Gastrocnemius medialis (tissue), 4 donors: ENCODE measurements around the gene ADPRS. TPM values are rescaled to one million over a fixed set of nuclear protein-coding genes. Genes with fewer than 3 reads are reported as not detected.

Experiments
- ATAC-seq, 2 donors: fragments of 150-250 bp; one replicate each; pipeline ENCODE4 v1.9.1; 2016
- DNase-seq, 2 donors: peaks; one replicate each; pipeline ENCODE4 v3.0.0-alpha.2; 2019
- H3K27ac ChIP-seq, 4 donors: fragments of 200-600 bp; sonication (generic); 1 replicate in 1 of 4; 2 replicates in 3 of 4; pipeline ENCODE4 v1.5.1; 2016 to 2018; ENCODE audit warnings: mild to moderate bottlenecking in 2 of 4, moderate library complexity in 1 of 4
- H3K27me3 ChIP-seq, 3 donors: fragments of 200-600 bp; sonication (generic) in 2 of 3; 1 replicate in 1 of 3; 2 replicates in 2 of 3; pipeline versions ENCODE4 v1.5.1 to v1.6.0; 2016 to 2019; ENCODE audit warnings: mild to moderate bottlenecking in 1 of 3, moderate library complexity in 1 of 3
- H3K36me3 ChIP-seq, 2 donors: fragments of 200-600 bp; sonication (generic) in 1 of 2; one replicate each; pipeline ENCODE4 v1.5.1; 2017 to 2018
- H3K4me1 ChIP-seq, 2 donors: fragments of 200-600 bp; sonication (generic) in 1 of 2; one replicate each; pipeline ENCODE4 v1.5.1; 2016 to 2017; ENCODE audit warnings: mild to moderate bottlenecking in 2 of 2
- H3K4me3 ChIP-seq, 4 donors: fragments of 200-600 bp; sonication (generic) in 3 of 4; 1 replicate in 1 of 4; 2 replicates in 3 of 4; pipeline ENCODE4 v1.5.1; 2016 to 2019; ENCODE audit warnings: mild to moderate bottlenecking in 2 of 4
- H3K9me3 ChIP-seq, 3 donors: fragments of 200-600 bp; sonication (generic) in 2 of 3; 1 replicate in 1 of 3; 2 replicates in 2 of 3; pipeline ENCODE4 v1.5.1; 2016 to 2019
- POLR2A ChIP-seq, 2 donors: fragments of 450-650 bp; IDR thresholded peaks; one replicate each; pipeline ENCODE4 v1.6.1; 2017; ENCODE audit warnings: antibody characterized with exemption in 2 of 2, mild to moderate bottlenecking in 2 of 2, moderate library complexity in 2 of 2
- in situ Hi-C, 4 donors: fragments of 200-750 bp; cut with MboI; loops; one replicate each; pipeline versions ENCODE4 v1.15.0 to v1.8.0; 2017; ENCODE audit warnings: low sequenced_read_pairs in 4 of 4
- intact Hi-C: fragments of 100-400 bp; cut with DNase I; formaldehyde crosslinking; loops from one replicate; pipeline ENCODE4 v1.15.1; 2023; ENCODE audit warnings: low total_unique reads
- total RNA-seq, 4 donors: library from RNA; depleted of rRNA; stranded (reverse); fragments of >200 nt; gene quantifications; one replicate each; pipeline versions ENCODE4 v1.1.0 to v1.2.3, GENCODE V29; 2016
- TF ChIP-seq, protein P1 (sequence below), 5 experiments: fragments of 450-650 bp in 3 of 5; fragments of 200-600 bp in 2 of 5; sonication (generic) in 2 of 5; IDR thresholded peaks in 4 of 5; conservative IDR thresholded peaks in 1 of 5; 1 replicate in 4 of 5; 2 replicates in 1 of 5; pipeline ENCODE4 v1.5.1; 2016 to 2019; ENCODE audit warnings: antibody characterized with exemption in 5 of 5, mild to moderate bottlenecking in 3 of 5, moderate library complexity in 3 of 5

The ADPRS gene
- total RNA-seq, 4 donors from 2014 or later: 46.7 to 67.3 (median 54.0) TPM

DNA sequence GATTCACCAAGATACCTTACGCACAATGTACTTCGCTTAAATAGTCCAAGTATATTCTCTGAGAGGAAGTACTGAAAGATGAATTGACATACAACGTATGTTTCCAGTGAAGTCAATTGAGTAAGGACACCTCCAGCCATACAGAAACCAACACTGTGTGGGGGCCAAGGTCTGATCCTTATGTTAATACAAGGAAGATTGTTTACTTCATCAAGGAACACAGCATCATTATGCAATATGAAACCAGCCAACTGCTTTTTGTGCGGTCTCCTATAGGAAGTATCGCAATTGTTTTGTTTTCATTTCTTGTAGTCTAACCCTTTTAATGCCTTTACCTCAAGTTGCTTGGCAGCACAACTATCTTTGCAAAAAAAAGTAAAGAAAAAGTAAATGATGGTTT, 33.0 kb upstream of the ADPRS start:
- in situ Hi-C loops: no loop called here
- no peaks in the 10 kb centered on the region for H3K27me3 ChIP-seq
- H3K27ac ChIP-seq: no peak overlapping the region
- no peak overlapping the region for H3K4me3 ChIP-seq
- ATAC-seq (no peak), DNase-seq (no peak)
- no peaks in the 10 kb centered on the region for H3K9me3 ChIP-seq
- no peaks in the 10 kb centered on the region for H3K4me1 ChIP-seq
- peaks cover 0 to 12% of the 10 kb centered on the region in 2 donors for H3K36me3 ChIP-seq
- intact Hi-C loops: no loop called here
- TF ChIP-seq POLR2A (IDR thresholded peaks at IDR 0.05): no peak
- TF ChIP-seq, protein P1, sequence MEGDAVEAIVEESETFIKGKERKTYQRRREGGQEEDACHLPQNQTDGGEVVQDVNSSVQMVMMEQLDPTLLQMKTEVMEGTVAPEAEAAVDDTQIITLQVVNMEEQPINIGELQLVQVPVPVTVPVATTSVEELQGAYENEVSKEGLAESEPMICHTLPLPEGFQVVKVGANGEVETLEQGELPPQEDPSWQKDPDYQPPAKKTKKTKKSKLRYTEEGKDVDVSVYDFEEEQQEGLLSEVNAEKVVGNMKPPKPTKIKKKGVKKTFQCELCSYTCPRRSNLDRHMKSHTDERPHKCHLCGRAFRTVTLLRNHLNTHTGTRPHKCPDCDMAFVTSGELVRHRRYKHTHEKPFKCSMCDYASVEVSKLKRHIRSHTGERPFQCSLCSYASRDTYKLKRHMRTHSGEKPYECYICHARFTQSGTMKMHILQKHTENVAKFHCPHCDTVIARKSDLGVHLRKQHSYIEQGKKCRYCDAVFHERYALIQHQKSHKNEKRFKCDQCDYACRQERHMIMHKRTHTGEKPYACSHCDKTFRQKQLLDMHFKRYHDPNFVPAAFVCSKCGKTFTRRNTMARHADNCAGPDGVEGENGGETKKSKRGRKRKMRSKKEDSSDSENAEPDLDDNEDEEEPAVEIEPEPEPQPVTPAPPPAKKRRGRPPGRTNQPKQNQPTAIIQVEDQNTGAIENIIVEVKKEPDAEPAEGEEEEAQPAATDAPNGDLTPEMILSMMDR (IDR thresholded peaks at IDR 0.05 in 4 of 5, conservative IDR thresholded peaks at IDR 0.05 in 1 of 5): no peak

DNA sequence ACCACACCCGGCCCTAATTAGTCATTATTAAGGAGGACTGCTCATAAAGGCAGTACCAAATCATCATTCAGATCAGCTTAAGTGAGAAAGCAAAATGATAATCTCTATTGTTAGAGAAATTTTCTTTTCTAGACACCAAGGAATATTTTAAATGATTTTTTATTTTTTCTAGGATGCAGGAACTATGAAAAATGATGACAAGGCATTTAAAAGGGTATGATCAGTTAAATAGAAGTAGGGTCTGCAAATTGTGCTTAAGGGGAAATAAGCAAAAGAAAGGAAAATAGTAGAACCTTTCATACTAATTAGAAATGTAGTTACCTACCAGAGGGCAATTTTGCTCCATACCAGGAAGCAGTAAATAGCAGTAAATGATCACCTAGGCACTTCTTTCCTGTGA, 26.4 kb upstream of the ADPRS start:
- H3K9me3 ChIP-seq: no peaks in the 10 kb centered on the region
- no peaks in the 10 kb centered on the region for H3K4me1 ChIP-seq
- H3K4me3 ChIP-seq: no peak overlapping the region
- ATAC-seq (no peak), DNase-seq (no peak)
- in situ Hi-C loops: no loop called here
- no peaks in the 10 kb centered on the region for H3K27me3 ChIP-seq
- TF ChIP-seq, protein P1 (IDR thresholded peaks at IDR 0.05 in 4 of 5, conservative IDR thresholded peaks at IDR 0.05 in 1 of 5): no peak
- TF ChIP-seq POLR2A (IDR thresholded peaks at IDR 0.05): no peak
- H3K36me3 ChIP-seq: no peaks in the 10 kb centered on the region
- intact Hi-C loops: no loop called here
- no peak overlapping the region for H3K27ac ChIP-seq

DNA sequence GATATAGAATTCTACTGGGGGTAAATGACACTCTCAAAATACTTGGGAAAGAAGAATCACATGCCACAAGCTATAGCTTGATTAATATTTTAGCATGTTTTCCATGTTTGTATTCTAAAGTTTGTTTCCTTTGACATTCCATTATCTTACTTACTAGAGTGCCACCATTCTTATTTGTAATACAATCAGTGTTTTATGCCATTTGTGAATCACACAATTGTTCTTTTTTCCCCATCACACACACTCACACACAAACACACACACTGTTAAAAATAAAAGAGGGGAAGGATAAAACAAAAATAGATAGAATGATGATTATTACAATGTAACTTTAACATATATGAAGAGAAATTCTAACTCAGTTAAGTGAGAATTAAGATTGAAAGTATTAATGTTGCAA, 20.8 kb upstream of the ADPRS start:
- no peak for ATAC-seq
- H3K4me3 ChIP-seq: no peak overlapping the region
- intact Hi-C loops: no loop called here
- no peak overlapping the region for H3K27ac ChIP-seq
- DNase-seq: no peak
- H3K4me1 ChIP-seq: no peaks in the 10 kb centered on the region
- TF ChIP-seq, protein P1 (IDR thresholded peaks at IDR 0.05 in 4 of 5, conservative IDR thresholded peaks at IDR 0.05 in 1 of 5): no peak
- no peak for TF ChIP-seq POLR2A (IDR thresholded peaks at IDR 0.05)
- H3K27me3 ChIP-seq: no peaks in the 10 kb centered on the region
- no peaks in the 10 kb centered on the region for H3K9me3 ChIP-seq
- no peaks in the 10 kb centered on the region for H3K36me3 ChIP-seq
- in situ Hi-C loops: no loop called here

DNA sequence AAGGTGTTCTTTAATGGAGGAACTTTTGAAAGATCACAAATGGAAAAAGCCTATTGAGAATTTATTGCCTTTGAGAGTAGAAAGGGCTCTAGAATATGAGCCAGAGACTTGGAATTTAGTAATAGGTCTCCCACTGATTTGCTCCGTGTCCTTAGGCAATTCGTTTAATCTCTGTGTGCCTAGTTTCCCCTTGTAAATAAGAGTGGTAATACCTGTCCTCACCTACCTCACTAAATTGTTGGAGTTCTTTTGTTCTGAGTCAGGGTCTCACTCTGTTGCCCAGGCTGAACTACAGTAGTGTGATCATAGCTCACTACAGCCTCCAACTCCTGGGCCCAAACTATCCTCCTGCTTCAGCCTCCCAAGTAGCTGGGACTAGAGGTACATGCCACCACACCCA, 19.8 kb upstream of the ADPRS start:
- intact Hi-C loops: no loop called here
- Histone ChIP-seq H3K4me3 (no peak overlapping the region), H3K4me1 (no peaks in the 10 kb centered on the region), H3K27me3 (no peaks in the 10 kb centered on the region), H3K9me3 (no peaks in the 10 kb centered on the region), H3K27ac (no peak overlapping the region), H3K36me3 (no peaks in the 10 kb centered on the region)
- in situ Hi-C loops: no loop called here
- no peak for DNase-seq
- no peak for TF ChIP-seq POLR2A (IDR thresholded peaks at IDR 0.05)
- TF ChIP-seq, protein P1 (IDR thresholded peaks at IDR 0.05 in 4 of 5, conservative IDR thresholded peaks at IDR 0.05 in 1 of 5): no peak
- ATAC-seq: no peak

DNA sequence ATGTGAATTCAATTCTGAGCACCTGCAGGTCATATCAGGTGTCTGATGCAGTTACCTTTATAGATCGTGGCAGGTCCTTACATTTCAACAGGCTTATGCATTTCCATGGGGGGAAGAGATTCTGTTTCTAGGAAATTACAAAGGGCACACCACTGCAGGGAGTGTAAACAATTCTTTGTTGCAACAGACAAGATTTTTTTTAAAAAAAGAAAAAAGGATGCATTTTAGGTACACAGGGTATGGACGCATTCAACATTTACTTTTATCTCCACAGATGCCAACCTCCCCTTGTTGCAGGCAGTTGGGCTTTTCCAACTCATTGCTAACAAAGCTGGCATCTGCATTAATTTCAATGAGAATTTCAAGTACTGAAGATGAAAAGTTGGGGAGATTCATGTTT, 18.3 kb upstream of the ADPRS start:
- no peaks in the 10 kb centered on the region for H3K9me3 ChIP-seq
- no peaks in the 10 kb centered on the region for H3K36me3 ChIP-seq
- TF ChIP-seq, protein P1 (IDR thresholded peaks at IDR 0.05 in 4 of 5, conservative IDR thresholded peaks at IDR 0.05 in 1 of 5): no peak
- TF ChIP-seq POLR2A (IDR thresholded peaks at IDR 0.05): no peak
- H3K4me1 ChIP-seq: no peaks in the 10 kb centered on the region
- in situ Hi-C loops (no loop called here), intact Hi-C loops (no loop called here)
- ATAC-seq (no peak), DNase-seq (no peak)
- no peak overlapping the region for H3K27ac ChIP-seq
- no peak overlapping the region for H3K4me3 ChIP-seq
- H3K27me3 ChIP-seq: no peaks in the 10 kb centered on the region
